IPS DF 6.9 (cell line): ENCODE data around the gene SMARCB1.
A peak's percentile ranks its signal among the peaks of the same experiment; 100 is the strongest.

ENCODE experiments used
- DNase-seq: peaks from one replicate; pipeline ENCODE4 v3.0.0-alpha.2; 2013; ENCODE audit warnings: low read depth, low spot score
- H3K27ac ChIP-seq: one replicate; pipeline ENCODE4 v1.5.1; 2013; ENCODE audit warnings: low read length, control low read depth
- H3K27me3 ChIP-seq: 2 replicates; pipeline ENCODE4 v1.6.1; 2013; ENCODE audit warnings: mild to moderate bottlenecking, low read length; ENCODE audit not compliant: control insufficient read depth, insufficient read depth
- H3K36me3 ChIP-seq: 2 replicates; pipeline ENCODE4 v1.6.1; 2013; ENCODE audit warnings: low read length; ENCODE audit not compliant: control insufficient read depth, insufficient read depth
- H3K4me1 ChIP-seq: 2 replicates; pipeline ENCODE4 v1.6.1; 2013; ENCODE audit warnings: low read length; ENCODE audit not compliant: control insufficient read depth, insufficient read depth
- H3K4me3 ChIP-seq: 2 replicates; pipeline ENCODE4 v1.5.1; 2013; ENCODE audit warnings: mild to moderate bottlenecking, low read length
- H3K9me3 ChIP-seq: 2 replicates; pipeline ENCODE4 v1.6.1; 2013; ENCODE audit warnings: low read length, inconsistent platforms; ENCODE audit not compliant: control insufficient read depth, insufficient read depth
- WGBS: extraction: QIAGEN DNeasy Blood & Tissue Kit; methylation state at CpG from one replicate; pipeline ENCODE4 v1.1.7; 2013; ENCODE audit warnings: mixed read lengths, missing lambda C conversion rate; ENCODE audit not compliant: insufficient read length, insufficient coverage; 5-methylcytosine and 5-hydroxymethylcytosine counted together

SMARCB1 gene

GRCh38 chr22:23838681-23839468 lies 52.1 kb downstream of the SMARCB1 start, which contains the start of gene DERL3:
TSS of gene DERL3 (minus strand) at chr22:23839006. CDS start at chr22:23838987, 19 bp downstream.
- peak within 1 kb of the TSS; percentile 65; the same call in 1 of the 2 replicates for H3K4me3 ChIP-seq
- peaks cover 12% of the 10 kb centered on the region for H3K36me3 ChIP-seq
- H3K27ac ChIP-seq = no peak within 1 kb of the TSS
- peaks cover 8% of the 10 kb centered on the region; the same call in 1 of the 2 replicates for H3K4me1 ChIP-seq
- no CpG with 5 or more reads among the region's 70 CpGs for WGBS
- peak; percentile 96 for DNase-seq
- no peaks in the 10 kb centered on the region for H3K9me3 ChIP-seq
- H3K27me3 ChIP-seq = no peaks in the 10 kb centered on the region

DNA sequence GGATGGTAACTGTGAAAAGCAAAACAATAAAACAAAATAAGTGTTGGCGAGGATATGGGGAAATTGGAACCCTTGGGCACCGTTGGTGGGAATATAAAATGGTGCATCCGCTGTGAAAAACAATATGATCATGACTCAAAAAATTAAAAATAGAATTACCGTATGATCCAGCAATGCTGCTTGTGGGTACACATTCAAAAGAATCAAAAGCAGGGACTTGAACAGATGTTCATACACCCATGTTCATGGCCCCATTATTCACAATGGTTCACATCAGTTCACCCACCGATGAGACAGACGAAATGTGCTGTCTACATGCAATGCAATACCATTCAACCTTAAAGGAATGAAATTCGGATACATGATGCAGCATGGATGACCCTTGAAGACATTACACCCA lies 53.3 kb downstream of the SMARCB1 start:
- WGBS = no CpG with 5 or more reads among the region's 7 CpGs
- Histone ChIP-seq H3K9me3 (no peaks in the 10 kb centered on the region), H3K27me3 (no peaks in the 10 kb centered on the region), H3K4me1 (peaks cover 8% of the 10 kb centered on the region; the same call in 1 of the 2 replicates), H3K27ac (no peak overlapping the region), H3K36me3 (peaks cover 5% of the 10 kb centered on the region), H3K4me3 (no peak overlapping the region)
- DNase-seq = no peak

DNA sequence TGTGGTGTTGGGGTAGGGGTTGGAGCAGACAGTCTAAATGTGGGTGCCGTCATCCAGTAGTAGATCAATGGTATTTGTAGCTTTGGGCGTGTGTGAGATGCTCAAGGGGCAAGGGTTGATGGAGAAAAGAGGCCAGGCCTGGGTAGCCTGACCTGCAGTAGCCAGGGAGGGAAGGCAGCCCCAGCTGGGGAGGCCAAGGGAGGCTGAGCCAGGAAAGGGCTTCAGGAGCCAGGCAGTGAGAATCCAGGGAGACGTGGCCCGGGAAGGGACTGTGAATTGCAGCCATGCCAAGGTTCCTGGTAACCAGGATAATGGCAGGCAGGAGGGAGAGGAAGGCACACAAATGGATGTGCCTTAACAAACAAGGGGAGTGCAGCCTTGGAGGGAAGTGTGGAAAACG lies 54.5 kb downstream of the SMARCB1 start:
- no peak for DNase-seq
- Histone ChIP-seq H3K27ac (no peak overlapping the region), H3K36me3 (no peaks in the 10 kb centered on the region), H3K4me3 (no peak overlapping the region), H3K27me3 (no peaks in the 10 kb centered on the region), H3K4me1 (peaks cover 8% of the 10 kb centered on the region; the same call in 1 of the 2 replicates), H3K9me3 (no peaks in the 10 kb centered on the region)
- no CpG with 5 or more reads among the region's 5 CpGs for WGBS

DNA sequence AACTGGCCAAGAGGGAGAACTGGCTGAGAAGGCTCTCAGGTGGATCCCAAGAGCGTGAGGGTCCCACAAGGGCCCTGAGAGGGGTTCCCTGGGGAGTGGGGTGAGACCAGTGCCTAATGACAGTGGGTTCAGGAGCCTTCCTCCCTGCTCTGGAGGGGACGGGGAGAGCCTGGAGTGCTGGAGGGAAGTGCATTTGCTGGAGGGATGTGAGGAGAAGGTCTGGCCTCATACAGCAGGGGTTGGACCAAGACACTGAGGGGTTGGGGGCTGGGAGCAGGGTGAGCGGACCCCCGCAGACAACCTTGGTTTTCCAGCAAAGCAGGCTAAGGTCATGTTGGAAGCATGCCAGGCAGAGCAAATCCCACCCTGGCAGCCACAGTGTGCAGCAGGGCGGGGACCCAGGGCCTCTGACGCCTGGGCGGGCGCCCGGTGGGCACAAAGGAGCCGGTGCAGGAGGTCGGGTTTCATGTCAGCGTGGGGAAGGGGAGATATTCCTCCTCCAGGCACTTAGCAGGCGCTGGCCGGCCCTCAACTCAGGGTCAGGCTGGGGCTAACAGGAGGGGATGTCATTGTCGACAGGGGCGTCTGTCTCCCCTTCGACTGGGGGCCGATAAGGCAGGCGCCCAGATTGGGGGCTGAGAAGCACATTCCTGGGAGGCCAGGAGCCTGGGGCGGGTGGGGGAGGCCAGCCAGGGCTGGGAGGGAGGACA lies 55.1 kb downstream of the SMARCB1 start:
- WGBS = no CpG with 5 or more reads among the region's 20 CpGs
- Histone ChIP-seq H3K4me1 (peaks cover 8% of the 10 kb centered on the region; the same call in 1 of the 2 replicates), H3K36me3 (no peaks in the 10 kb centered on the region), H3K27ac (no peak overlapping the region), H3K4me3 (no peak overlapping the region), H3K27me3 (no peaks in the 10 kb centered on the region), H3K9me3 (no peaks in the 10 kb centered on the region)
- DNase-seq = no peak

DNA sequence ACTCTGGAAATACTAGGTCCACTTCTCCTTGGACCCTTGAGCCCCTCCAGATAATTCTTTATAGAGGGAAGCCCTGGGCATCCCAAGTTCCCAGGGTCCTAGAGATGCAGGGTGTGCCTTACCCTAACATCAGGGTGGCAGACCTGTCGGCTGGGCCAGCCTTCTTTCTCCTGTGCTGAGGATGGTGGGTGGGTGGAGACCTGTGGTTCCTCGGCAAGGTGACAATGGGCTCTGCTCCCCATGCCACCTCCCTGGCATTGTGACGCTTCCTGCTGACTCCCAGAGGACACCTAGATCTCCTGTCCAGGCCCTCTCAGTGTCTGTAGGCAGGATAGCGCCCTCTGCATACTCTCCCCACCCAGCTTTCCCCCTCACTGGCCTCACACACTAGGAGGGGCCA lies 55.8 kb downstream of the SMARCB1 start:
- no CpG with 5 or more reads among the region's 4 CpGs for WGBS
- Histone ChIP-seq H3K9me3 (no peaks in the 10 kb centered on the region), H3K36me3 (no peaks in the 10 kb centered on the region), H3K27me3 (no peaks in the 10 kb centered on the region), H3K27ac (no peak overlapping the region), H3K4me1 (0 out of 2 replicates have a peak, but pooled peaks cover 3% of the 10 kb centered on the region), H3K4me3 (no peak overlapping the region)
- DNase-seq = no peak

DNA sequence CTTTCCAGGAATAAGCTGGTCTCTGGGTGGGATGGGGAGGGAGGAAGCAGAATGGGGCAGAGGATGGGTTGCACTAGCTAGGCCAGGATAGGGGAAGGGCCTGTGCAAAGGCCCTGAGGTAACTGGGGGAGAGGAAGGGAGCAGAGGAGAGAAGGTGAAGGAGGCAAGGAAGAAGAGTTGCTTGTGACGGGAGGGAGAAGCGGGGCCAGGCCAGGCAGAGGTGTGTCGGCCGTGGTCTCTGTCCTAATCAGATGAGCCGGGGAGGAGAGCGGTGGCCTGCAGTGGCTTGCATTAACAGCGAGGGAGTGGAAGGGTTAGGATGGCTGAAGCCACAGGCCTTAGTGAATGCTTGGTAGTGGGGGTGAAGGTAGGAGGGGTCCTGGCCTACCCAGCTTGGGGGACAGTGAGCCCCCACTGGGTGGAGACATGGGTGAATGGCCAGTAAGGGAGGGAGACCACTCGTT lies 58.0 kb downstream of the SMARCB1 start:
- DNase-seq = no peak
- no peak overlapping the region for H3K4me3 ChIP-seq
- H3K36me3 ChIP-seq = no peaks in the 10 kb centered on the region
- no peak overlapping the region for H3K27ac ChIP-seq
- peaks cover 6% of the 10 kb centered on the region for H3K4me1 ChIP-seq
- no peaks in the 10 kb centered on the region for H3K27me3 ChIP-seq
- WGBS = no CpG with 5 or more reads among the region's 8 CpGs
- no peaks in the 10 kb centered on the region for H3K9me3 ChIP-seq

DNA sequence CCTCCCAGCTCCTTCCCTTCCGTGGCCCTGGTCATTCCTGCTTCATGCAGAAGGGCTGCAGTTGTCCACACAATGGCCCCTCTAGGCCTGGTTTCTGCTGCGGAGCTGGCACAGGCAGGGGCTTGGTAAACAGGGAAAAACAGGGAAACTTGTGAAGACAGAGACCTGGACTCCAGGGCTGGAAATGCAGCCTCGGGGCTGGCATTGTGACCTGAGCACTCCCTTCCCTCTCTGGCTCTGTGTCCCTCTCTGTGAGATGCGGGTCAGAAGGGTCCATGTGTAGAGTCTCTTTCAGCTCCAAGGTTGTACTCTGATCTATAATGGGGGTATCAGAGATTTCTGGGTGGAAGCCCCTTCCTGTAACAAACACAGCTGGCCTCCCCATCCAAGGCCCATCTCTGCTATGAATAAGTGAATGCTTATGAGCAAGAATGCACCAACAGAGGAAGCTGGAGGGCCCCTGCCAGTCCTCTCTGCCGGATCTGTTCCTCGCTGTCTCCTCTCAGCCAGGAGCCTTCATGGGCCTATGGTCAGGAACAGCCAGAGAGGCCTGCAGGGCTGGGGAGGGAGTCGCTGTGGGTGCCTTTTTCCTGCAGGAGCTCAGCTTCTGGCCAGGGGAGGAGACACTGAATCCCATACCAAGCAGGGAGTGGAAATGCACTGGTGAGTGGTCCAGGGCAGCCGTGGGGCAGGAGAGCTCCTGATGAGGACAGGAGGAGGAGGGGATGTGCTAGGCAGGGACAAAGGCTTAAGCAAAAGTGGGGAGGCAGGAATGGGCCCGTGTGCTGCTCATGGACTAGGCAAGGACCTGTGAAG lies 58.7 kb downstream of the SMARCB1 start:
- Histone ChIP-seq H3K36me3 (no peaks in the 10 kb centered on the region), H3K4me3 (no peak overlapping the region), H3K27me3 (no peaks in the 10 kb centered on the region), H3K4me1 (peaks cover 6% of the 10 kb centered on the region), H3K9me3 (no peaks in the 10 kb centered on the region), H3K27ac (no peak overlapping the region)
- no CpG with 5 or more reads among the region's 9 CpGs for WGBS
- no peak for DNase-seq

GRCh38 chr22:23846081-23846469 lies 59.3 kb downstream of the SMARCB1 start:
- Histone ChIP-seq H3K36me3 (no peaks in the 10 kb centered on the region), H3K4me3 (no peak overlapping the region), H3K9me3 (no peaks in the 10 kb centered on the region), H3K4me1 (peaks cover 6% of the 10 kb centered on the region), H3K27me3 (no peaks in the 10 kb centered on the region), H3K27ac (no peak overlapping the region)
- DNase-seq = no peak
- WGBS = no CpG with 5 or more reads among the region's 7 CpGs

- no peak overlapping the region for H3K27ac ChIP-seq
- DNase-seq = no peak
- no peaks in the 10 kb centered on the region for H3K36me3 ChIP-seq
- H3K4me1 ChIP-seq = peaks cover 6% of the 10 kb centered on the region
- no peaks in the 10 kb centered on the region for H3K9me3 ChIP-seq
- WGBS = no CpG with 5 or more reads among the region's 18 CpGs
- no peak overlapping the region for H3K4me3 ChIP-seq
- H3K27me3 ChIP-seq = no peaks in the 10 kb centered on the region
These were observed 60.6 kb downstream of the SMARCB1 start for GRCh38 chr22:23847310-23847920.
